Colonic mucosa (tissue), 4 donors: ENCODE results near the gene VSIG1. TPM values are rescaled to one million over a fixed set of nuclear protein-coding genes. Genes with fewer than 3 reads are reported as not detected.

Experiments
- DNase-seq: peaks from one replicate; pipeline ENCODE4 v3.0.0-alpha.2; 2020
- H3K27ac ChIP-seq: fragments of 200-600 bp; one replicate; pipeline ENCODE4 v1.8.0; 2021
- H3K27me3 ChIP-seq: fragments of 200-600 bp; one replicate; pipeline ENCODE4 v1.8.0; 2021
- H3K36me3 ChIP-seq: fragments of 200-600 bp; one replicate; pipeline ENCODE4 v1.8.0; 2021
- H3K4me1 ChIP-seq: fragments of 200-600 bp; one replicate; pipeline ENCODE4 v1.8.0; 2021; ENCODE audit warnings: mild to moderate bottlenecking
- H3K4me3 ChIP-seq: fragments of 200-600 bp; one replicate; pipeline ENCODE4 v1.8.0; 2021
- H3K9ac ChIP-seq, 2 donors: one replicate each; pipeline ENCODE4 v1.7.0; 2013; ENCODE audit warnings: control low read depth in 2 of 2, low read depth in 2 of 2, low read length in 2 of 2
- H3K9me3 ChIP-seq: fragments of 200-600 bp; one replicate; pipeline ENCODE4 v1.8.0; 2021
- intact Hi-C: fragments of 100-400 bp; cut with DNase I; formaldehyde crosslinking; loops from one replicate; pipeline ENCODE4 v1.14.1; 2022
- total RNA-seq, 2 donors: library from RNA; stranded (reverse); fragmentation: NEBNext Ultra II Directional in 1 of 2; extraction: Animal tissue kit (Norgen Biotek cat#: 25700) in 1 of 2; gene quantifications; one replicate each; pipeline ENCODE4 v1.2.1, GENCODE V29; 2021
- TF ChIP-seq, protein P1 (sequence below): fragments of 200-600 bp; IDR thresholded peaks from one replicate; pipeline ENCODE4 v1.8.0; 2022; ENCODE audit warnings: antibody characterized with exemption, mild to moderate bottlenecking
- donor health status: healthy.
- donor health status: DM: no; HTN: no; CAD: no.
- donor health status: DM: no; HTN: no; CAD: no.

VSIG1 gene
- total RNA-seq, 2 donors from 2014 or later: 0.16 to 0.62 TPM

DNA sequence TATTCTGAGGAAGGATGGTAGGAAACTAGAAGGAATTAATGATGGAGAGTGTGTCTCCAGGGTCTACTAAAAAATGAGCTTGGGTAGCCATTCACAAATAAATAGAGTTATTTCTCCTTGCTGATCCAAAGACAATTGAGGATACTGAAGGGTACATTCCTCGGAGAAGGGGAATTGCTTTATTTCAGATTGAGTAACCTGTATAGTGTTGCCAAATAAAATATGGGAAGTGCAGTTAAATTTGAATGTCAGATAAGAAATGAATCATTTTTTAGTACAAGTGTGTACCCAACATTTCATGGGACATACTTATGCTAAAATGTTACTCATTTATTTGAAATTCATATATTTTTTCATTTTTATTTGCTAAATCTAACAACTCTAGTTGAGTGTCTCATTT lies 16.0 kb upstream of the VSIG1 start:
- Histone ChIP-seq H3K27me3 (no peaks in the 10 kb centered on the region), H3K36me3 (no peaks in the 10 kb centered on the region), H3K27ac (no peak overlapping the region), H3K4me3 (no peak overlapping the region), H3K4me1 (no peaks in the 10 kb centered on the region), H3K9ac (no peak overlapping the region), H3K9me3 (no peaks in the 10 kb centered on the region)
- intact Hi-C loops: no loop called here
- no peak for DNase-seq
- TF ChIP-seq, protein P1, sequence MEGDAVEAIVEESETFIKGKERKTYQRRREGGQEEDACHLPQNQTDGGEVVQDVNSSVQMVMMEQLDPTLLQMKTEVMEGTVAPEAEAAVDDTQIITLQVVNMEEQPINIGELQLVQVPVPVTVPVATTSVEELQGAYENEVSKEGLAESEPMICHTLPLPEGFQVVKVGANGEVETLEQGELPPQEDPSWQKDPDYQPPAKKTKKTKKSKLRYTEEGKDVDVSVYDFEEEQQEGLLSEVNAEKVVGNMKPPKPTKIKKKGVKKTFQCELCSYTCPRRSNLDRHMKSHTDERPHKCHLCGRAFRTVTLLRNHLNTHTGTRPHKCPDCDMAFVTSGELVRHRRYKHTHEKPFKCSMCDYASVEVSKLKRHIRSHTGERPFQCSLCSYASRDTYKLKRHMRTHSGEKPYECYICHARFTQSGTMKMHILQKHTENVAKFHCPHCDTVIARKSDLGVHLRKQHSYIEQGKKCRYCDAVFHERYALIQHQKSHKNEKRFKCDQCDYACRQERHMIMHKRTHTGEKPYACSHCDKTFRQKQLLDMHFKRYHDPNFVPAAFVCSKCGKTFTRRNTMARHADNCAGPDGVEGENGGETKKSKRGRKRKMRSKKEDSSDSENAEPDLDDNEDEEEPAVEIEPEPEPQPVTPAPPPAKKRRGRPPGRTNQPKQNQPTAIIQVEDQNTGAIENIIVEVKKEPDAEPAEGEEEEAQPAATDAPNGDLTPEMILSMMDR: no peak

DNA sequence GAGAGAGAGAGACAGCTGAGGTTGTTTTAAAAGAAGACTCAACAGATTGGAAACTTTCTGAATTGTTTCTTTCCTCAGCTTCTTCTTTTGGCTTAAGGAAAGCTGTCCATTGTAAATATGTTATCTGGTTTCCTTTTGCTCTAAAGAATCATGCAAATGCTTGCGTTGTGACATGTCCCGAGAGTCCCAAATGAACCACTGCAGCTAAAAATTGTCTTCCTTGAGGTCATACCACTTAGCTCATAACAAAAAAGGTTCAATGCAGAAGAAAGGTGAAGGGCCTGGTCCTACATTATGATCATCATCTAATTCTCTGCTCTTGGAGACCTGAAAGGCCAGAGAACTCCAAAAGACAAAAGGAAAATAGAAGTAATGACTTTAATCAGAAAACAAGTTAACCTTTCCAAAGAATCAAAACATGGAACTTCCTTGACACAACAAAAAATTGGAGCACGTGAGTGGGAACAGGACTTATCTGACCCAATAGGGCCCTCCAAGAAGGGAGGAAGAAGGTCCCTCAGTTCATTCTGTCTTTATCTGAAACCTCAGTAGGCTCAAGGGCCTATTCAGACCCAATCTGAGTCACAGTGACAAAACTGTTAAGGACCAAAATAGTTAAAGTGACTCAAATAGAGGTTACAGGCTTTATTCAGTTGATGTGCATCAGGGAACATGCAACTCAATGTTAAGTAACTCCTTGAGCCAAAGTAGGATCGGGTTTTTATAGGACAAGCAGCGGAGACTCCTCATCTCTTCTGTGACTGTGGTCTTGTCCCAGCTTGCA lies 14.7 kb upstream of the VSIG1 start:
- intact Hi-C loops: no loop called here
- TF ChIP-seq, protein P1: no peak
- Histone ChIP-seq H3K4me1 (no peaks in the 10 kb centered on the region), H3K36me3 (no peaks in the 10 kb centered on the region), H3K9ac (no peak overlapping the region), H3K27me3 (peaks cover 3% of the 10 kb centered on the region), H3K9me3 (no peaks in the 10 kb centered on the region), H3K27ac (no peak overlapping the region), H3K4me3 (no peak overlapping the region)
- no peak for DNase-seq

DNA sequence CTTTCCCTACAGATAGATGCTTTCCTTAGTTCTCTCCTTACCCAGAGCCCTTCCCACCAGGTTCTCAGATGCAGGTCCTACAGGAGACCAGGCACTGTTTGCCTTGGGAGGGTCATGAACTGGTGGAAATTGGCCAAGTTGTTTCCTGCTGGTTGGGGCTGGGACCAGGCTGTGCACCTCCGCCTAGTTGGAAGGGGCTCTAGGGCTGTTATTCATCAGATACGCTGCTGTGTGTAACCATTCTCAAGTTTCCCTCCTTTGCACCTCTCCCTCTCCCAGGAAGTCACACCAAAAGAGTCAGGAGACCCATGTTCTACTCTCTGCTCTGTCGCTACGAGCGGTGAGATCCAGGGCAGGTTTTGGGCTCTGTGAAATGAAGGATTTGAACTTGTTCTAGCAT lies 11.9 kb upstream of the VSIG1 start:
- H3K27ac ChIP-seq: no peak overlapping the region
- TF ChIP-seq, protein P1: no peak
- H3K9me3 ChIP-seq: no peaks in the 10 kb centered on the region
- intact Hi-C loops: no loop called here
- peaks cover 5% of the 10 kb centered on the region for H3K27me3 ChIP-seq
- H3K9ac ChIP-seq: no peak overlapping the region
- H3K4me3 ChIP-seq: no peak overlapping the region
- H3K4me1 ChIP-seq: no peaks in the 10 kb centered on the region
- H3K36me3 ChIP-seq: no peaks in the 10 kb centered on the region
- peak; percentile 34 for DNase-seq

DNA sequence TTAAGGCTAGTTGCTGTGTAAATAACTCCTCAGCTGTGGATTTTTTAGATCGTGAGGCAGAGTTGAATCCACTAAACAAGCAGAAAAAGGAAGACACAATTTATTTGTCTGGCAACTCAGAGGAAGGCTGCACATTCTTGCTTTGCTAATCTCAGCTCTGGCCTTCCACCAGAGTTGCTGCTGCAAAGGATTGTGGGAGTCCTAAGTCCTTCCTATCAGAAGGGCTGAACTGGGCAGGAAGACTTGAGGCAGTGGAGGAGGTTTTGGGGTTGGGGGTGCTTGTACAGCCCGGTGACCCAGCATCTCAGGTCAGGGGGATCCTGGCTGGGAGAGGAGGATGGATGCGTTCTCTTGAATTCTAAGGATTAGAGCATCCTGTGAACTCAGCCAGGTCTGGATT lies 11.0 kb upstream of the VSIG1 start:
- no peak for DNase-seq
- Histone ChIP-seq H3K4me1 (no peaks in the 10 kb centered on the region), H3K4me3 (no peak overlapping the region), H3K9ac (no peak overlapping the region), H3K27me3 (peaks cover 5% of the 10 kb centered on the region), H3K36me3 (no peaks in the 10 kb centered on the region), H3K9me3 (no peaks in the 10 kb centered on the region), H3K27ac (peak overlapping the region; percentile 63)
- intact Hi-C loops: no loop called here
- TF ChIP-seq, protein P1: no peak

DNA sequence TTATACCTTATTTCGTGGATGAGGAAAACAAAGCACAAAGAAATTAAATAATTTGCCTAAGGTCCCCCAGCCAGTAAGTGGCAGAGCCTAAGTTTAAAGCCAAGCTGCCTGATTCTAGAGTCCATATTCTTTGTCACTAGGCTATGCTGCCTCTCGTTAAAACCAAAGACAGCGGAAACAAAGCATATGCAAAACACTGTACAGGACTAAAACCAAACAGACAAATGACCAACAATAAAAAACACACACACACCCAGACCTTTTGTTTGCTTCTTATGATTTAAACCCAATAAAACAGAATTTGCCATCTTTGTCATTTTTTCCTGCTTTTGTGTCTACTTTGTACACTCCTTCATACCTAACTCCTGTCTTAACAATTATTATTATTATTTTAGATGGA lies 10.1 kb upstream of the VSIG1 start:
- no peak for DNase-seq
- intact Hi-C loops: no loop called here
- no peak overlapping the region for H3K4me3 ChIP-seq
- no peaks in the 10 kb centered on the region for H3K9me3 ChIP-seq
- no peaks in the 10 kb centered on the region for H3K4me1 ChIP-seq
- H3K36me3 ChIP-seq: no peaks in the 10 kb centered on the region
- TF ChIP-seq, protein P1: no peak
- H3K27me3 ChIP-seq: peaks cover 5% of the 10 kb centered on the region
- peak overlapping the region; percentile 63 for H3K27ac ChIP-seq
- H3K9ac ChIP-seq: no peak overlapping the region
